Ramos (cell line): ENCODE data around the gene KIF18B.

Experiments used
- in situ Hi-C: fragments of 300-500 bp; cut with MboI; formaldehyde crosslinking; loops from one replicate; pipeline ENCODE4 v1.14.3; 2022; ENCODE audit warnings: low sequenced_read_pairs; ENCODE audit not compliant: unreplicated experiment

Gene KIF18B

DNA sequence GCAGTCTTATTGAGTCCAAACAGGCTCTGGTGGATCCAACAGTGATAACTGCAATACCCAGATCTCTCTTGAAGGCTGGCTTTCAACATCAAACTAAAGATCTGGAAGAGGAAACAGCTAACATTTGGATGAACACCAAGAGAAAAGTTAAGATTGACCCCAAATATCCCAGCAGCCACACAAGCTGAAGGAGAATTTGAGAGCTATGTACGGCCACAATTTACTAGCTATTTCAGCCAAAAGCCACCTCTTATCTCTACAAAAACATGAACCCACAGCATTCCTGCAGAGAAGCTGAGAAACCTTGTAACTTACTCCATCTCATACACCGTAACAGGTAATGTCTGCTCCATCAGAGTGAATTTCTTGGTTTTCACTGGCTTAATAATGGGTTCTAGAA lies 62.6 kb downstream of the KIF18B start:
- in situ Hi-C loops = no loop called here

DNA sequence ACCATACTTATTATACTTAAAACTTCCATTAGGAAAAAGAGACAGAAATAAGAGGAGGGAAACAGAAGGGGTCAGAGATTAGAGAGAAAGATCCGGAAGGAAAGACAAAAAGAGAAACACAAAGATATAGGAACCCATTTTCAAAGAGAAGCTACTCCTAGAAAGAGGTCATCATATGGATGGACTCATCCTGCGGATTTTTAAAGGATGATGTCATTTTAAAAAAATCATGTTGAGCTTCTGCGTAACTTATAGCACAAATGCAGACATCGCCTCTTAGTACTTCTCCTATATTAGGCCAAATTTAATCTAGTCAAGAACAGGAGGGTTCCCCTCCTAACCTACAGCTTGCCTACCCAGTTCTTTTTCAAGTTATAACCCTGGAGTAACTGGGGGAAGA lies 66.4 kb downstream of the KIF18B start:
- in situ Hi-C loops = no loop called here

GRCh38 chr17:44880062-44880461 lies 67.5 kb downstream of the KIF18B start:
- in situ Hi-C loops = no loop called here

DNA sequence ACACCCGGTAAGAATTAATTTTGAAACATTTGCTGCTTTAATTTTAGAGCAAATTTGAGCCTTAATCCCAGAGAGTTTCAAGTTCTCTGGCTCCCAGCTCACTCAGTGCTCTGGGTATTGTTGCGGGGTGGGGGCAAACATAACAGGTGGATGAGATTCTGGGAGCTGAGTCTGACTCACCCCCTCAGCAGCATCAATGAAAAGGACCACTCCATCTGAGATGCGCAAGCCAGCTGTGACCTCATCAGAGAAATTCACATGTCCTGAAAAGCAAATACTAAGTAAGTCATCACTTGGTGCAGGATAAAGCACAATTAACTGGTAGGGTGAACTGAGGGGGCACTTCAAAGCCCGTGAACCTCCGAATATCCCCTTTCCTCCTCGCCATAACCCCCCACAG lies 68.2 kb downstream of the KIF18B start:
- in situ Hi-C loops = no loop called here

DNA sequence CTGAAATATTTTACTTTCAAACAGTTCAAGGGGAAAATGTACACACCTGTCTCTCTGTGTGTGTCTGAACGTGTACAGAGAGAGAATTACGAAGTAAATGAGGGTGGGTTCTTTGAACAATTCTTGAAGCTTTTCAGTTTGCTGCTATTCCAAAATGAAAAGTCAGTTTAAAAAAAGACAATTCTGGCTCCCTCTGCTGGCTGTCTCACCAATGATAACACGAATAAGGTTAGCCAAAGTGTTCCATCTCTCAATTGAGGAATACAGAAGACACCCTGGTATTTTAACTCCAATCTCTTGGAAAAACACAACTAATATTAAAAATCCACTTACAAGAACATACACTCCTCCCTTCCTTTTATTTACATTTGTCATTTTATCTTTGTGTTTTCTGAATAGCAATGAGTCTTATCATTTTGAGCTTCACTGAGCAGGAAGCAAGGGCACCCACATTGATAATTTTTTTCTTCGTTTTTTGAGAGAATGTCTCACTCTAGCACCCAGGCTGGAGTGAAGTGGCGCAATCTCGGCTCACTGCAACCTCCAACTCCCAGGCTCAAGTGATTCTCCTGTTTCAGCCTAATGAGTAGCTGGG lies 68.8 kb downstream of the KIF18B start:
- in situ Hi-C loops = no loop called here

- in situ Hi-C loops = no loop called here
Measured at GRCh38 chr17:44877121-44877520, 70.5 kb downstream of the KIF18B start.

- in situ Hi-C loops = no loop called here
Measured at GRCh38 chr17:44875761-44876160, 71.8 kb downstream of the KIF18B start.
